ENCODE data around the gene CDK14. TPM values are rescaled to one million over a fixed set of nuclear protein-coding genes. Genes with fewer than 3 reads are reported as not detected.

CDK14 gene
- total and polyA plus RNA-seq, 2 of the 8 experiments (the other 6 are each of a cell fraction or from before 2014, with no cell fraction given): 5.5 to 47.3 TPM

DNA sequence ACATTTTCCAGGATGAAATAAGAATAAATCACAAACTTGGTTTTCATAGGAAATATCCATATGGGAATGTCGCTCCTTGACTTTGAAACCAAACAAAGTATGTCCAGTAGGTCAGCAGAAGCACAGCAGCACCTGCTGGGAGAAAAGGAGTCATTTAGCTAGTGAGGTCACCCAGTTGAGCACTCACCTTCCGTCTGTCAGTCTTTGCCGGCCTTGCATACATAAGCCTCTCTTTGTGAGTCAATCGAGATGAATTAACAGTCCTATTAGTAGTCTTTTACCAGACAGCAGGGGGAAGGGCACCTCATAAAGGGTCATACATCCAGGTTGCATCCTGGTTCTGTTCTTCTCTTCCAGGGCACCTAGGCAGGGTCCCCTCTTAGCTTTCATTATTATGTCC is 435.6 kb downstream of the CDK14 start (continued):
- no peak for TF ChIP-seq SUZ12 (IDR thresholded peaks at IDR 0.05; ENCODE audit: low read length)
- no peak for TF ChIP-seq SP2 (IDR thresholded peaks at IDR 0.05; ENCODE audit: low read length)
- 0 out of 2 replicates have a peak, but pooled peaks have one; percentile 17 for TF ChIP-seq SP1 (IDR thresholded peaks at IDR 0.05; ENCODE audit: low read depth, low read length)
- no peak for TF ChIP-seq SAP30 (IDR thresholded peaks at IDR 0.05; ENCODE audit: insufficient read depth, insufficient replicate concordance, low read length)
- TF ChIP-seq USF2 (IDR thresholded peaks at IDR 0.05; ENCODE audit: low read length): no peak
- no peak for TF ChIP-seq CTBP2 (IDR thresholded peaks at IDR 0.05; ENCODE audit: borderline replicate concordance, insufficient read depth, insufficient read length, low read length)
- no peak for TF ChIP-seq RXRA (IDR thresholded peaks at IDR 0.05; ENCODE audit: insufficient read depth, low read depth, low read length)
- no peak for TF ChIP-seq SIN3A (conservative IDR thresholded peaks at IDR 0.05 in 1 of 2, IDR thresholded peaks at IDR 0.05 in 1 of 2; ENCODE audit: low read depth in 1 of 2, low read length in 2 of 2)
- TF ChIP-seq BACH1 (IDR thresholded peaks at IDR 0.05; ENCODE audit: low read length): no peak
- TF ChIP-seq NANOG (IDR thresholded peaks at IDR 0.05; ENCODE audit: insufficient read depth, low read depth, low read length, poor library complexity, severe bottlenecking): peak; percentile 84
